Calu3 (cell line): Measurements from ENCODE around the gene MEX3D. TPM values are rescaled to one million over a fixed set of nuclear protein-coding genes. Genes with fewer than 3 reads are reported as not detected.

ENCODE experiments used
- BruUV-seq: library from RNA; stranded (reverse); fragments of 400-500 nt; replicated peaks from 2 replicates; lab custom pipeline; 2021; lab: Mats Ljungman, UMichigan
- CTCF ChIA-PET: fragments of 300-600 bp; sonication (Branson Sonifier 250); formaldehyde crosslinking; loops from one replicate; lab custom pipeline; 2022; ENCODE audit warnings: antibody characterized with exemption; lab: Charles Lee
- DNase-seq: peaks from one replicate; pipeline ENCODE4 v3.0.0; 2022
- H3K27ac Mint-ChIP-seq: one replicate; pipeline ENCODE4 v1.8.0; 2022; ENCODE audit warnings: mixed read lengths; ENCODE audit not compliant: unreplicated experiment
- H3K27me3 Mint-ChIP-seq: one replicate; pipeline ENCODE4 v1.8.0; 2022; ENCODE audit warnings: mixed read lengths; ENCODE audit not compliant: unreplicated experiment
- H3K36me3 Mint-ChIP-seq: one replicate; pipeline ENCODE4 v1.8.0; 2022; ENCODE audit warnings: mild to moderate bottlenecking, moderate library complexity, mixed read lengths; ENCODE audit not compliant: insufficient read depth, unreplicated experiment
- H3K4me1 Mint-ChIP-seq: one replicate; pipeline ENCODE4 v1.8.0; 2022; ENCODE audit warnings: mild to moderate bottlenecking, low read depth, mixed read lengths; ENCODE audit not compliant: unreplicated experiment
- H3K4me3 Mint-ChIP-seq: one replicate; pipeline ENCODE4 v1.8.0; 2022; ENCODE audit warnings: mild to moderate bottlenecking, low read depth, moderate library complexity, mixed read lengths; ENCODE audit not compliant: unreplicated experiment
- H3K9me3 Mint-ChIP-seq: one replicate; pipeline ENCODE4 v1.8.0; 2022; ENCODE audit warnings: low read depth, mixed read lengths; ENCODE audit not compliant: unreplicated experiment
- CTCF ChIP-seq: fragments of 200-600 bp; IDR thresholded peaks from one replicate; pipeline ENCODE4 v1.8.0; 2022; ENCODE audit warnings: antibody characterized with exemption; ENCODE audit not compliant: unreplicated experiment
- intact Hi-C: fragments of 100-400 bp; cut with micrococcal nuclease; formaldehyde crosslinking; loops from one replicate; pipeline ENCODE4 v1.10.0; 2022; ENCODE audit not compliant: unreplicated experiment
- total RNA-seq: library from RNA; stranded (reverse); gene quantifications from 2 replicates; pipeline ENCODE4 v1.2.3, GENCODE V29; 2022

Gene MEX3D
- total RNA-seq, 1 experiment from 2014 or later = 41.4 TPM

- BruUV-seq = no TSS peak
- H3K27me3 Mint-ChIP-seq = peaks cover 67% of the 10 kb centered on the region
- no peak for TF ChIP-seq CTCF
- no peak overlapping the region for H3K27ac Mint-ChIP-seq
- H3K36me3 Mint-ChIP-seq = no peaks in the 10 kb centered on the region
- DNase-seq = no peak
- intact Hi-C loops = no loop called here
- no peak overlapping the region for H3K4me3 Mint-ChIP-seq
- CTCF ChIA-PET = no interaction called here
- H3K4me1 Mint-ChIP-seq = peaks cover 7% of the 10 kb centered on the region
- no peaks in the 10 kb centered on the region for H3K9me3 Mint-ChIP-seq
Observed at GRCh38 chr19:1528596-1529429, 39.3 kb downstream of the MEX3D start.

- CTCF ChIA-PET = interaction anchor here (0.6 kb wide), 1 partner anchor 8 kb away, joined by 6 read pairs; no protein-coding TSS in a partner anchor
- intact Hi-C loops = no loop called here
- TF ChIP-seq CTCF = no peak
- no peaks in the 10 kb centered on the region for H3K9me3 Mint-ChIP-seq
- H3K4me3 Mint-ChIP-seq = no peak overlapping the region
- no TSS peak for BruUV-seq
- H3K4me1 Mint-ChIP-seq = peaks cover 7% of the 10 kb centered on the region
- no peaks in the 10 kb centered on the region for H3K36me3 Mint-ChIP-seq
- no peak for DNase-seq
- peaks cover 58% of the 10 kb centered on the region for H3K27me3 Mint-ChIP-seq
- H3K27ac Mint-ChIP-seq = no peak overlapping the region
Observed at GRCh38 chr19:1527650-1528309, 40.3 kb downstream of the MEX3D start.

- Mint-ChIP-seq H3K27me3 (peaks cover 57% of the 10 kb centered on the region), H3K27ac (no peak overlapping the region), H3K4me3 (no peak overlapping the region), H3K4me1 (peaks cover 7% of the 10 kb centered on the region), H3K36me3 (no peaks in the 10 kb centered on the region), H3K9me3 (no peaks in the 10 kb centered on the region)
- intact Hi-C loops = no loop called here
- CTCF ChIA-PET = interaction anchor here (0.6 kb wide), 1 partner anchor 9 kb away, joined by 6 read pairs; no protein-coding TSS in a partner anchor
- DNase-seq = no peak
- TF ChIP-seq CTCF = no peak
- no TSS peak for BruUV-seq
Observed at GRCh38 chr19:1526979-1527649, 41.0 kb downstream of the MEX3D start.

GRCh38 chr19:1526066-1526778, 41.9 kb downstream of the MEX3D start:
- Mint-ChIP-seq H3K36me3 (no peaks in the 10 kb centered on the region), H3K27me3 (peaks cover 57% of the 10 kb centered on the region), H3K4me1 (peaks cover 7% of the 10 kb centered on the region), H3K9me3 (no peaks in the 10 kb centered on the region), H3K27ac (no peak overlapping the region), H3K4me3 (no peak overlapping the region)
- DNase-seq = no peak
- intact Hi-C loops = no loop called here
- BruUV-seq = no TSS peak
- no peak for TF ChIP-seq CTCF
- CTCF ChIA-PET = no interaction called here
